Calu3 (cell line): ENCODE data around the gene GK2. TPM values are rescaled to one million over a fixed set of nuclear protein-coding genes. Genes with fewer than 3 reads are reported as not detected.

Experiments
- Bru-seq: library from RNA; stranded (reverse); fragments of 400-500 nt; gene quantifications from one replicate; lab custom pipeline; 2021; lab: Mats Ljungman, UMichigan
- BruChase-seq, 2 experiments: library from RNA; stranded (reverse); fragments of 400-500 nt; gene quantifications; one replicate each; lab custom pipeline; 2021; lab: Mats Ljungman, UMichigan
- BruUV-seq: library from RNA; stranded (reverse); fragments of 400-500 nt; replicated peaks from 2 replicates; lab custom pipeline; 2021; lab: Mats Ljungman, UMichigan
- CTCF ChIA-PET: fragments of 300-600 bp; sonication (Branson Sonifier 250); formaldehyde crosslinking; loops from one replicate; lab custom pipeline; 2022; ENCODE audit warnings: antibody characterized with exemption; lab: Charles Lee
- DNase-seq: peaks from one replicate; pipeline ENCODE4 v3.0.0; 2022
- H3K27ac Mint-ChIP-seq: one replicate; pipeline ENCODE4 v1.8.0; 2022; ENCODE audit warnings: mixed read lengths; ENCODE audit not compliant: unreplicated experiment
- H3K27me3 Mint-ChIP-seq: one replicate; pipeline ENCODE4 v1.8.0; 2022; ENCODE audit warnings: mixed read lengths; ENCODE audit not compliant: unreplicated experiment
- H3K36me3 Mint-ChIP-seq: one replicate; pipeline ENCODE4 v1.8.0; 2022; ENCODE audit warnings: mild to moderate bottlenecking, moderate library complexity, mixed read lengths; ENCODE audit not compliant: insufficient read depth, unreplicated experiment
- H3K4me1 Mint-ChIP-seq: one replicate; pipeline ENCODE4 v1.8.0; 2022; ENCODE audit warnings: mild to moderate bottlenecking, low read depth, mixed read lengths; ENCODE audit not compliant: unreplicated experiment
- H3K4me3 Mint-ChIP-seq: one replicate; pipeline ENCODE4 v1.8.0; 2022; ENCODE audit warnings: mild to moderate bottlenecking, low read depth, moderate library complexity, mixed read lengths; ENCODE audit not compliant: unreplicated experiment
- H3K9me3 Mint-ChIP-seq: one replicate; pipeline ENCODE4 v1.8.0; 2022; ENCODE audit warnings: low read depth, mixed read lengths; ENCODE audit not compliant: unreplicated experiment
- intact Hi-C: fragments of 100-400 bp; cut with micrococcal nuclease; formaldehyde crosslinking; loops from one replicate; pipeline ENCODE4 v1.10.0; 2022; ENCODE audit not compliant: unreplicated experiment
- long read RNA-seq: library from polyadenylated mRNA; stranded (forward); transcript quantifications from one replicate; pipeline ENCODE4 v2.0.0, GENCODE V29; 2022
- total RNA-seq: library from RNA; stranded (reverse); gene quantifications from 2 replicates; pipeline ENCODE4 v1.2.3, GENCODE V29; 2022
- TF ChIP-seq, protein P1 (sequence below): fragments of 200-600 bp; IDR thresholded peaks from one replicate; pipeline ENCODE4 v1.8.0; 2022; ENCODE audit warnings: antibody characterized with exemption; ENCODE audit not compliant: unreplicated experiment

The GK2 gene
- total RNA-seq = not detected in 2 replicates
- not detected for Bru-seq, nascent RNA
- BruChase-seq, experiment 1, labeled RNA remaining after a 6-hour chase = not detected
- not detected for BruChase-seq, experiment 2, labeled RNA remaining after a 2-hour chase
- long read RNA-seq = 0 reads

DNA sequence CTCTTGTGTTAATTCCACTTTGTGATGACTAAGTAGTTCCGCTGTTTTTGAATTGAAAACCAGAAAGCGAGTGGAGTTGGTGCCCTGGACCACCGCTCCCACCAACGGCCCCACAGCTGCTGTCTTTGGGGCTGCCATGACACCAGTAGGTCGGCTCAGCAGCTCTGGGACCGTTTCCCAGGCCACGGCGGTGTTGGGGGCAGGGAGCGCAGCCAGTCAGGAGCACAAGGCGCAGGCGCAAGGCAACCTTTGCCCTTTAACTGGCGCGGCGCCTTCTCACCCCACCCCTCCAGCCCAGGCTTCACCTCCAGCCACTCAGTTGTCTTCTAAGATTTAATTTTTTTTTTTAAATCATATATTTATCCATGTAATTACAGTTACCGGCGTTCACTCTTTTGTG lies at the start of gene GK2:
GK2 (minus strand) TSS at position 166 of the 400 bp plus-strand sequence; CDS start at position 138, 28 bp downstream.
- CTCF ChIA-PET = no interaction called here
- H3K4me1 Mint-ChIP-seq = no peaks in the 10 kb centered on the region
- DNase-seq = no peak
- no peaks in the 10 kb centered on the region for H3K36me3 Mint-ChIP-seq
- intact Hi-C loops = no loop called here
- no peak within 1 kb of the TSS for H3K4me3 Mint-ChIP-seq
- H3K9me3 Mint-ChIP-seq = no peaks in the 10 kb centered on the region
- no peaks in the 10 kb centered on the region for H3K27me3 Mint-ChIP-seq
- H3K27ac Mint-ChIP-seq = no peak within 1 kb of the TSS
- TF ChIP-seq, protein P1, sequence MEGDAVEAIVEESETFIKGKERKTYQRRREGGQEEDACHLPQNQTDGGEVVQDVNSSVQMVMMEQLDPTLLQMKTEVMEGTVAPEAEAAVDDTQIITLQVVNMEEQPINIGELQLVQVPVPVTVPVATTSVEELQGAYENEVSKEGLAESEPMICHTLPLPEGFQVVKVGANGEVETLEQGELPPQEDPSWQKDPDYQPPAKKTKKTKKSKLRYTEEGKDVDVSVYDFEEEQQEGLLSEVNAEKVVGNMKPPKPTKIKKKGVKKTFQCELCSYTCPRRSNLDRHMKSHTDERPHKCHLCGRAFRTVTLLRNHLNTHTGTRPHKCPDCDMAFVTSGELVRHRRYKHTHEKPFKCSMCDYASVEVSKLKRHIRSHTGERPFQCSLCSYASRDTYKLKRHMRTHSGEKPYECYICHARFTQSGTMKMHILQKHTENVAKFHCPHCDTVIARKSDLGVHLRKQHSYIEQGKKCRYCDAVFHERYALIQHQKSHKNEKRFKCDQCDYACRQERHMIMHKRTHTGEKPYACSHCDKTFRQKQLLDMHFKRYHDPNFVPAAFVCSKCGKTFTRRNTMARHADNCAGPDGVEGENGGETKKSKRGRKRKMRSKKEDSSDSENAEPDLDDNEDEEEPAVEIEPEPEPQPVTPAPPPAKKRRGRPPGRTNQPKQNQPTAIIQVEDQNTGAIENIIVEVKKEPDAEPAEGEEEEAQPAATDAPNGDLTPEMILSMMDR = no peak
- BruUV-seq = no TSS peak

DNA sequence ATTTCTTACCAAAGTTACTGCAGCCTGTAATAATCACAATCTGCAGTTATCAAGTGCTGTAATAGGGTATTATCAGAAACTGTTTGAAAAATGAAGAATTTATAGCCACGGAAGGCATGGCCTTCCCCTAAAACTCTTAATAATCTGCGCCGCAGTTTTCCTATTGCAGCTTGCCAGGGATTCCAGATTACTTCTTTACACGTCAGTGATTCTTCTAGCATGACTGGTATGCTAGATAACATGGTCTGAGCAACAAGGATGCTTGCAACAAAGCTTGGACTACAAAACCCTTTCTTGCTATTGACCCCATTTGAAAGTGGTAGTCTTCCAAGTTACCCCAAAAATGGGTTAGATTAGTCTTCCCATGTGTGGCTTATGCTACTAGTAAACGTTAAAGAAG lies 47.2 kb upstream of the GK2 start:
- no TSS peak for BruUV-seq
- TF ChIP-seq, protein P1 = no peak
- Mint-ChIP-seq H3K9me3 (no peaks in the 10 kb centered on the region), H3K27me3 (no peaks in the 10 kb centered on the region), H3K4me1 (no peaks in the 10 kb centered on the region), H3K36me3 (no peaks in the 10 kb centered on the region), H3K27ac (no peak overlapping the region), H3K4me3 (no peak overlapping the region)
- DNase-seq = no peak
- intact Hi-C loops = no loop called here
- CTCF ChIA-PET = interaction anchor here (0.5 kb wide), 1 partner anchor 607 kb away, joined by 3 read pairs; no protein-coding TSS in a partner anchor

DNA sequence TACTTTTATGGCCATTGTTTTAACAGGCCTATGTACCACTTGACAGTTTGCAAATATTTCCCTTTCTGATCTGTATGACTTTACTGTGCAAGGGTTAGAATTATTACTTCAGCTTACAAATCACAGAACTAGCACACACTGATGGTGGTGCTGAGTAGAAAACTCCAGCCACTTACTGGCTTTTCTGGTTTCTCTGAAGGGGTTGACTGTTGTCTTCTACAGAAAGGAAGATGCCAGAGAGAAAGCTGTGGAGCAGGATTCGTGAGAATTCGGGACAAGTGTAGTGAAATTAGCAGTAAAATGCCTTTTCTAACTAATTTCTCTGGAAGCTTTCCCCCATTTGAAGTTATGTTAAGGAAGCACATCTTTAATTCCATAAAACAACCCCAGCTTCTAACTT lies 46.6 kb upstream of the GK2 start:
- H3K4me3 Mint-ChIP-seq = no peak overlapping the region
- H3K27ac Mint-ChIP-seq = no peak overlapping the region
- no peaks in the 10 kb centered on the region for H3K4me1 Mint-ChIP-seq
- CTCF ChIA-PET = interaction anchor here (0.5 kb wide), 1 partner anchor 607 kb away, joined by 3 read pairs; no protein-coding TSS in a partner anchor
- no peak for DNase-seq
- no peaks in the 10 kb centered on the region for H3K9me3 Mint-ChIP-seq
- H3K36me3 Mint-ChIP-seq = no peaks in the 10 kb centered on the region
- H3K27me3 Mint-ChIP-seq = no peaks in the 10 kb centered on the region
- BruUV-seq = no TSS peak
- intact Hi-C loops = no loop called here
- TF ChIP-seq, protein P1 = no peak

DNA sequence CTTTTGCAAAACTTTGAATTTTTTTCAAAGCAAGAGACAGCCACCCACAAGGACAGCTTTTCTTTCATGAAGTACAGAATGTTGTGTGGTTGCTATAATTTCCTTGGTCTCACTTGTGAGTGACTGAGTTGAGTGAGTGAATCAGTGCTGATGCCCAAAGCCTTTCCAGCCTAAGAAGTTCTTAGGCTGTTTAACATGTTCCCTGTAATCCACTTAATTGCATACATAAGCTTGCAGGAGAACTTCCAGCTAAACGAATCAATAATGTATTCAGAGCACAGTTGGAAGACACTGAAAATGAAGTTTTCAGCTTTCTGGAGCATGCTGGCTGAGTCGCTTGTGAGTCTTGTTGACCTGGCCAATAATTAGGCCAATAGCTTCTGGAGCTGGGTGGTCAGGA lies 42.0 kb upstream of the GK2 start:
- TF ChIP-seq, protein P1 = no peak
- no TSS peak for BruUV-seq
- H3K36me3 Mint-ChIP-seq = no peaks in the 10 kb centered on the region
- H3K4me1 Mint-ChIP-seq = no peaks in the 10 kb centered on the region
- CTCF ChIA-PET = no interaction called here
- H3K4me3 Mint-ChIP-seq = no peak overlapping the region
- intact Hi-C loops = no loop called here
- H3K27me3 Mint-ChIP-seq = no peaks in the 10 kb centered on the region
- H3K27ac Mint-ChIP-seq = no peak overlapping the region
- no peak for DNase-seq
- no peaks in the 10 kb centered on the region for H3K9me3 Mint-ChIP-seq
